Measurements from ENCODE around the gene NDUFS4. TPM values are rescaled to one million over a fixed set of nuclear protein-coding genes. Genes with fewer than 3 reads are reported as not detected.

NDUFS4 gene
- total and polyA plus RNA-seq, 2 of the 4 experiments (the other 2 are of a cell fraction) = 34.2 to 70.1 TPM

- Histone ChIP-seq H3K9ac (ENCODE audit: low read depth, low read length) (no peak overlapping the region), H2BK20ac (ENCODE audit: low read depth, low read length) (no peak overlapping the region), H3K14ac (replicated peaks; ENCODE audit: low read depth, low read length) (0 out of 2 replicates have a peak overlapping the region, but pooled peaks have one; percentile 28), H3K18ac (ENCODE audit: low read depth, low read length) (no peak overlapping the region), H3K79me1 (ENCODE audit: low read depth in 1 of 2, low read length in 2 of 2) (peaks cover 2 to 15% of the 10 kb centered on the region in 2 experiments; a peak in 2 of 4 replicates), H3K23ac (ENCODE audit: low read depth, low read length) (no peak overlapping the region), H3K9me3 (ENCODE audit: control insufficient read depth, insufficient read depth, low read length) (no peaks in the 10 kb centered on the region), H3K27ac (ENCODE audit: insufficient read depth, low read length) (no peak overlapping the region), H3K4me3 (ENCODE audit: insufficient read depth, low read depth, low read length) (no peak overlapping the region), H3K9me1 (ENCODE audit: insufficient read depth, low read length) (no peaks in the 10 kb centered on the region), H2AK9ac (replicated peaks; ENCODE audit: low read depth, low read length, poor library complexity) (no peak overlapping the region), H3K36me3 (ENCODE audit: control insufficient read depth, insufficient read depth, low read length) (no peaks in the 10 kb centered on the region), H3K27me3 (ENCODE audit: control insufficient read depth, insufficient read depth, low read length) (no peaks in the 10 kb centered on the region), H4K20me1 (ENCODE audit: insufficient read depth, low read length) (0 out of 2 replicates have a peak, but pooled peaks cover 3% of the 10 kb centered on the region), H4K91ac (ENCODE audit: insufficient read depth, low read depth, low read length) (no peak overlapping the region), H4K5ac (ENCODE audit: low read depth, low read length) (no peak overlapping the region), H2BK5ac (ENCODE audit: low read depth, low read length, poor library complexity, severe bottlenecking) (no peak overlapping the region), H3K4me1 (ENCODE audit: control insufficient read depth, insufficient read depth, low read length) (no peaks in the 10 kb centered on the region; the same call in 1 of the 2 replicates), H2AFZ (replicated peaks; ENCODE audit: low read length, poor library complexity) (no peak overlapping the region), H4K8ac (ENCODE audit: low read depth in 2 of 2, low read length in 2 of 2) (no peak overlapping the region), H2BK120ac (ENCODE audit: low read depth, low read length) (no peak overlapping the region), H2AK5ac (ENCODE audit: low read depth, low read length) (no peak overlapping the region), H2BK15ac (ENCODE audit: low read depth, low read length) (no peak overlapping the region), H3K56ac (ENCODE audit: extremely low read depth, insufficient read depth, low read length) (no peak overlapping the region), H3K4ac (ENCODE audit: low read depth, low read length) (no peak overlapping the region), H3K4me2 (ENCODE audit: low read depth, low read length) (no peak overlapping the region)
- WGBS, 2 experiments (ENCODE audit: extremely low coverage in 2 of 2, insufficient read length in 1 of 2) = no CpG with 5 or more reads among the region's 2 CpGs
- ChIA-PET CTCF (interaction anchor here (1.1 kb wide), 1 partner anchor 9 kb away, joined by 3 read pairs; no protein-coding TSS in a partner anchor), POLR2A (ENCODE audit: unreplicated experiment) (no interaction called here)
- intact Hi-C loops (cut with micrococcal nuclease) (no loop called here), in situ Hi-C loops (cut with MboI; ENCODE audit: low sequenced_read_pairs) (no loop called here), dilution Hi-C loops (cut with HindIII; ENCODE audit: low sequenced_read_pairs, unreplicated experiment) (no loop called here)
- TF ChIP-seq BHLHE40 (IDR thresholded peaks at IDR 0.05; ENCODE audit: low read depth, low read length) (no peak), NFE2L2 (IDR thresholded peaks at IDR 0.05; ENCODE audit: low read depth, low read length) (no peak), RFX5 (IDR thresholded peaks at IDR 0.05; ENCODE audit: low read depth, low read length) (no peak), MAFK (IDR thresholded peaks at IDR 0.05; ENCODE audit: low read depth, low read length) (no peak), FOS (IDR thresholded peaks at IDR 0.05; ENCODE audit: low read depth, low read length) (0 out of 2 replicates have a peak, but pooled peaks have one; percentile 31)
- ATAC-seq (ENCODE audit: low read depth) (no peak), DNase-seq (peak; percentile 80)
- BruUV-seq (replicated peaks) = no TSS peak
Observed at GRCh38 chr5:53557386-53557785, 3.1 kb upstream of the NDUFS4 start.
